Brain pericyte (primary cell): ENCODE results near the gene CALML6.

Source experiments
- DNase-seq: peaks from one replicate; pipeline ENCODE4 v3.0.0-alpha.2; 2012; ENCODE audit warnings: low read depth, low spot score

CALML6 gene

GRCh38 chr1:1942753-1943656 lies 27.9 kb downstream of the CALML6 start:
- DNase-seq: no peak

- DNase-seq: no peak
Observed at GRCh38 chr1:1943834-1944570, 28.9 kb downstream of the CALML6 start.

GRCh38 chr1:1945782-1946393 lies 30.8 kb downstream of the CALML6 start:
- DNase-seq: no peak

- no peak for DNase-seq
Observed at GRCh38 chr1:1946540-1946939, 31.5 kb downstream of the CALML6 start.

- no peak for DNase-seq
Observed at GRCh38 chr1:1947493-1947892, 32.4 kb downstream of the CALML6 start.

GRCh38 chr1:1948783-1949182 lies 33.7 kb downstream of the CALML6 start:
- no peak for DNase-seq

GRCh38 chr1:1950940-1951339 lies 35.9 kb downstream of the CALML6 start:
- no peak for DNase-seq

- no peak for DNase-seq
Observed at GRCh38 chr1:1954015-1954414, 39.0 kb downstream of the CALML6 start.

GRCh38 chr1:1954831-1955441 lies 39.9 kb downstream of the CALML6 start:
- no peak for DNase-seq

GRCh38 chr1:1955621-1956094 lies 40.6 kb downstream of the CALML6 start:
- DNase-seq: no peak

GRCh38 chr1:1956101-1956500 lies 41.0 kb downstream of the CALML6 start:
- no peak for DNase-seq

GRCh38 chr1:1956586-1957532 lies 41.8 kb downstream of the CALML6 start:
- DNase-seq: no peak

GRCh38 chr1:1957533-1957961 lies 42.5 kb downstream of the CALML6 start:
- no peak for DNase-seq

- no peak for DNase-seq
Observed at GRCh38 chr1:1958071-1958541, 43.0 kb downstream of the CALML6 start.

GRCh38 chr1:1959459-1959839 lies 44.4 kb downstream of the CALML6 start:
- no peak for DNase-seq

GRCh38 chr1:1959840-1960479 lies 44.9 kb downstream of the CALML6 start:
- no peak for DNase-seq

GRCh38 chr1:1960480-1961196 lies 45.6 kb downstream of the CALML6 start:
- DNase-seq: no peak

GRCh38 chr1:1962752-1963151 lies 47.7 kb downstream of the CALML6 start:
- no peak for DNase-seq

GRCh38 chr1:1963570-1963969 lies 48.5 kb downstream of the CALML6 start:
- no peak for DNase-seq
